Neural cell (in vitro differentiated cells): ENCODE data around the gene SF3B3.

ENCODE experiments used
- RAD21 ChIP-seq: fragments of 450-650 bp; conservative IDR thresholded peaks from 2 replicates; pipeline ENCODE4 v1.6.1; 2014; ENCODE audit warnings: antibody characterized with exemption, mild to moderate bottlenecking, moderate library complexity
- SMC3 ChIP-seq: fragments of 450-650 bp; conservative IDR thresholded peaks from 2 replicates; pipeline ENCODE4 v1.6.1; 2014; ENCODE audit warnings: antibody characterized with exemption, mild to moderate bottlenecking, moderate library complexity; ENCODE audit not compliant: poor library complexity
- TAF1 ChIP-seq: IDR thresholded peaks from 2 replicates; pipeline ENCODE4 v1.6.1; 2012; ENCODE audit warnings: low read depth
- TF ChIP-seq, protein P1 (sequence below): fragments of 450-650 bp; IDR thresholded peaks from 2 replicates; pipeline ENCODE4 v1.5.1; 2014; ENCODE audit warnings: antibody characterized with exemption, mild to moderate bottlenecking, moderate library complexity; ENCODE audit not compliant: poor library complexity, severe bottlenecking

DNA sequence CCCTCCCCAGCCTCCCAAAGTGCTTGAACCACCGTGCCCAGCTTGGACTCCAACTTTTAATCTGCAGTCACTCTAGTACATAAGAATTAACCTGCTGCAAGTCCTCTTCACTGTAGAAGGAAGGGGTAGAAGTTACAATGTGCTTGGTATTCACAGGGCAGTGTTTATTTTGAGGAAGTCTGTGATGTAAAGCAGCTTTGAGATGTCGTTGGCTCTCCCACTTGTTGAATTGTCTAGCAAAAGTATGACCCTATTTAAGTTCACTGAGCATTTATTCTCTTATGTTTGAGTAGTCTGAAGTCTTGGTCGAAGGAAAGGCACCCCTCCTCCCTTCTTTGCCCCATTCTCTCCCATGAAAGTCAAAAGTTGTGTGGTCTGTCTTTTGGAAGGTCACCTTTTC is 28.2 kb downstream of the SF3B3 start:
- TF ChIP-seq, protein P1, sequence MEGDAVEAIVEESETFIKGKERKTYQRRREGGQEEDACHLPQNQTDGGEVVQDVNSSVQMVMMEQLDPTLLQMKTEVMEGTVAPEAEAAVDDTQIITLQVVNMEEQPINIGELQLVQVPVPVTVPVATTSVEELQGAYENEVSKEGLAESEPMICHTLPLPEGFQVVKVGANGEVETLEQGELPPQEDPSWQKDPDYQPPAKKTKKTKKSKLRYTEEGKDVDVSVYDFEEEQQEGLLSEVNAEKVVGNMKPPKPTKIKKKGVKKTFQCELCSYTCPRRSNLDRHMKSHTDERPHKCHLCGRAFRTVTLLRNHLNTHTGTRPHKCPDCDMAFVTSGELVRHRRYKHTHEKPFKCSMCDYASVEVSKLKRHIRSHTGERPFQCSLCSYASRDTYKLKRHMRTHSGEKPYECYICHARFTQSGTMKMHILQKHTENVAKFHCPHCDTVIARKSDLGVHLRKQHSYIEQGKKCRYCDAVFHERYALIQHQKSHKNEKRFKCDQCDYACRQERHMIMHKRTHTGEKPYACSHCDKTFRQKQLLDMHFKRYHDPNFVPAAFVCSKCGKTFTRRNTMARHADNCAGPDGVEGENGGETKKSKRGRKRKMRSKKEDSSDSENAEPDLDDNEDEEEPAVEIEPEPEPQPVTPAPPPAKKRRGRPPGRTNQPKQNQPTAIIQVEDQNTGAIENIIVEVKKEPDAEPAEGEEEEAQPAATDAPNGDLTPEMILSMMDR, result no peak
- TF ChIP-seq TAF1 (no peak), RAD21 (no peak), SMC3 (no peak)
